HEK293 (cell line): ENCODE data around the gene PDLIM5.
A peak's percentile ranks its signal among the peaks of the same experiment; 100 is the strongest.

Experiments
- KLF7 ChIP-seq: fragments of 450-650 bp; formaldehyde crosslinking; IDR thresholded peaks from 2 replicates; pipeline ENCODE4 v1.5.1; 2016; ENCODE audit warnings: missing biosample characterization, missing genetic modification characterization, borderline replicate concordance
- MZF1 ChIP-seq: fragments of 450-650 bp; formaldehyde crosslinking; IDR thresholded peaks from 2 replicates; pipeline ENCODE4 v1.5.1; 2017; ENCODE audit warnings: missing biosample characterization, missing genetic modification characterization, borderline replicate concordance
- SCRT2 ChIP-seq: fragments of 450-650 bp; formaldehyde crosslinking; IDR thresholded peaks from 2 replicates; pipeline ENCODE4 v1.5.1; 2016; ENCODE audit warnings: missing biosample characterization, missing genetic modification characterization
- SP2 ChIP-seq: fragments of 450-650 bp; formaldehyde crosslinking; IDR thresholded peaks from 2 replicates; pipeline ENCODE4 v1.5.1; 2016; ENCODE audit warnings: missing biosample characterization, missing genetic modification characterization
- SP7 ChIP-seq: fragments of 450-650 bp; formaldehyde crosslinking; IDR thresholded peaks from 2 replicates; pipeline ENCODE4 v1.5.1; 2016; ENCODE audit warnings: missing biosample characterization, missing genetic modification characterization
- ZBTB20 ChIP-seq: fragments of 450-650 bp; formaldehyde crosslinking; IDR thresholded peaks from 2 replicates; pipeline ENCODE4 v1.5.1; 2016; ENCODE audit warnings: missing biosample characterization, missing genetic modification characterization
- ZBTB48 ChIP-seq: fragments of 450-650 bp; formaldehyde crosslinking; IDR thresholded peaks from 2 replicates; pipeline ENCODE4 v1.5.1; 2016; ENCODE audit warnings: missing biosample characterization, missing genetic modification characterization
- ZEB2 ChIP-seq: fragments of 450-650 bp; formaldehyde crosslinking; IDR thresholded peaks from 2 replicates; pipeline ENCODE4 v1.5.1; 2016; ENCODE audit warnings: missing biosample characterization, missing genetic modification characterization
- ZFP41 ChIP-seq: fragments of 450-650 bp; formaldehyde crosslinking; IDR thresholded peaks from 2 replicates; pipeline ENCODE4 v1.5.1; 2016; ENCODE audit warnings: missing biosample characterization, missing genetic modification characterization, borderline replicate concordance
- ZFP69B ChIP-seq: fragments of 450-650 bp; formaldehyde crosslinking; IDR thresholded peaks from 2 replicates; pipeline ENCODE4 v1.5.1; 2016; ENCODE audit warnings: missing biosample characterization, missing genetic modification characterization
- ZNF114 ChIP-seq: fragments of 450-650 bp; formaldehyde crosslinking; IDR thresholded peaks from 2 replicates; pipeline ENCODE4 v1.5.0; 2017; ENCODE audit warnings: missing biosample characterization, missing genetic modification characterization
- ZNF23 ChIP-seq: fragments of 450-650 bp; formaldehyde crosslinking; IDR thresholded peaks from 2 replicates; pipeline ENCODE4 v1.5.1; 2016; ENCODE audit warnings: missing biosample characterization, missing genetic modification characterization, borderline replicate concordance
- ZNF266 ChIP-seq: fragments of 450-650 bp; formaldehyde crosslinking; IDR thresholded peaks from 2 replicates; pipeline ENCODE4 v1.5.1; 2016; ENCODE audit warnings: missing biosample characterization, missing genetic modification characterization, low read depth
- ZNF404 ChIP-seq: fragments of 450-650 bp; formaldehyde crosslinking; IDR thresholded peaks from 2 replicates; pipeline ENCODE4 v1.5.1; 2017; ENCODE audit warnings: missing biosample characterization, missing genetic modification characterization
- ZNF416 ChIP-seq: fragments of 450-650 bp; formaldehyde crosslinking; IDR thresholded peaks from 2 replicates; pipeline ENCODE4 v1.5.1; 2016; ENCODE audit warnings: missing biosample characterization, missing genetic modification characterization
- ZNF473 ChIP-seq: fragments of 450-650 bp; formaldehyde crosslinking; IDR thresholded peaks from 2 replicates; pipeline ENCODE4 v1.5.1; 2017; ENCODE audit warnings: missing biosample characterization, missing genetic modification characterization
- ZNF529 ChIP-seq: fragments of 450-650 bp; formaldehyde crosslinking; IDR thresholded peaks from 2 replicates; pipeline ENCODE4 v1.5.1; 2017; ENCODE audit warnings: missing genetic modification characterization, missing biosample characterization; ENCODE audit not compliant: insufficient replicate concordance
- ZNF629 ChIP-seq: fragments of 450-650 bp; formaldehyde crosslinking; IDR thresholded peaks from 2 replicates; pipeline ENCODE4 v1.5.1; 2017; ENCODE audit warnings: missing biosample characterization, missing genetic modification characterization
- ZNF670 ChIP-seq: fragments of 450-650 bp; formaldehyde crosslinking; IDR thresholded peaks from 2 replicates; pipeline ENCODE4 v1.5.1; 2016; ENCODE audit warnings: missing biosample characterization, missing genetic modification characterization, low read depth
- ZNF701 ChIP-seq: fragments of 450-650 bp; formaldehyde crosslinking; IDR thresholded peaks from 2 replicates; pipeline ENCODE4 v1.5.1; 2016; ENCODE audit warnings: missing biosample characterization, missing genetic modification characterization
- ZNF792 ChIP-seq: fragments of 450-650 bp; formaldehyde crosslinking; IDR thresholded peaks from 2 replicates; pipeline ENCODE4 v1.5.1; 2016; ENCODE audit warnings: missing biosample characterization, missing genetic modification characterization
- ZNF830 ChIP-seq: fragments of 450-650 bp; IDR thresholded peaks from 2 replicates; pipeline ENCODE4 v1.5.0; 2018; ENCODE audit warnings: missing biosample characterization, missing genetic modification characterization, low read depth, mild to moderate bottlenecking, moderate library complexity
- ZXDB ChIP-seq: fragments of 450-650 bp; formaldehyde crosslinking; IDR thresholded peaks from 2 replicates; pipeline ENCODE4 v1.5.1; 2016; ENCODE audit warnings: missing biosample characterization, missing genetic modification characterization
- TF ChIP-seq, protein P1 (sequence below): fragments of 450-650 bp; formaldehyde crosslinking; IDR thresholded peaks from 2 replicates; pipeline ENCODE4; 2016; ENCODE audit warnings: missing biosample characterization, missing genetic modification characterization
- TF ChIP-seq, protein P2 (sequence below): fragments of 450-650 bp; formaldehyde crosslinking; IDR thresholded peaks from 2 replicates; pipeline ENCODE4 v1.5.1; 2016; ENCODE audit warnings: missing biosample characterization, missing genetic modification characterization
- TF ChIP-seq, protein P3 (sequence below): fragments of 450-650 bp; formaldehyde crosslinking; IDR thresholded peaks from 2 replicates; pipeline ENCODE4 v1.5.1; 2016; ENCODE audit warnings: missing biosample characterization, missing genetic modification characterization
- TF ChIP-seq, protein P4 (sequence below): fragments of 450-650 bp; formaldehyde crosslinking; IDR thresholded peaks from 2 replicates; pipeline ENCODE4 v1.5.1; 2016; ENCODE audit warnings: missing biosample characterization, missing genetic modification characterization
- TF ChIP-seq, protein P5 (sequence below): fragments of 450-650 bp; formaldehyde crosslinking; IDR thresholded peaks from 2 replicates; pipeline ENCODE4 v1.5.1; 2016; ENCODE audit warnings: missing biosample characterization, missing genetic modification characterization, low read depth
- TF ChIP-seq, protein P6 (sequence below): fragments of 450-650 bp; formaldehyde crosslinking; IDR thresholded peaks from 2 replicates; pipeline ENCODE4 v1.5.1; 2017; ENCODE audit warnings: missing biosample characterization, missing genetic modification characterization

Gene PDLIM5

DNA sequence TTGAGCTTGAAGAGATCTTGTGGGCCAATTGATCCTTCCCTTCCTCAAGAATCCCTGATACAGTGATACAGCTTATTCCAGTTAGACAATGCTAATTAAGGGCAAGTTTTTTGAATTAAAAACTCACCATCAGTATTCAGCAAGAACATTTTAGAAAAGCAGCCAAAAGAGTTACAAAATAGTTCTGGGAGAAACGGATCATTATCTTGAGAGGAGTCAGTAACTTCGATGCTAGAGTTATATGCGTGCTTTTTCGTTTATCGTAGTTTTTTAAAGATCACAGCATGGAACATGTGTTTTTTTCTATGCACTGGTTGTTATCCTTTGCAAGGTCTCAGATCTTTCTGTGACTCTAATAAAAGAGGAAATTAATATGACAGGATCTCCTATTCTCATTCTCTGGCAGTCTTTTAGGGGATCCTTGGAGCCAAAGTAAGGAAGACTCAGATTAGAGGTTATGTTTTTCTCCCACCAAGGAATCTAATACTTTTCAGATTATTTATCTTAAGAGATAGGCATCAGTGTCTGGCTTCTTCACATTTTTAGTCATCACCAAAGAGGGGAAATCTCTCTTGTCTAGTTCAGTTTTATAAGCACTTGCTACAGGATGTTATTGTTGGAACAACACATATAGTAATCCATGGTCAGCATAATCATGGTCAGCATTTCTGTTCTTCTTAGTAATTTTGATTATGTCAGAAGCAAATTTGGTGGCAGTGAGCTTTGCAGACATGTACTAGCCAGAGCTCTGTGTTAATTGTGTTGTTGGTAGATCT, 109.7 kb downstream of the PDLIM5 start (continued):
- TF ChIP-seq ZNF114, result no peak
- TF ChIP-seq ZXDB, result peak; percentile 64
- no peak for TF ChIP-seq ZNF416 (tag by site-specific recombination)
- TF ChIP-seq ZNF266, result no peak
- TF ChIP-seq ZNF473 (tag by site-specific recombination), result no peak
- TF ChIP-seq, protein P1, sequence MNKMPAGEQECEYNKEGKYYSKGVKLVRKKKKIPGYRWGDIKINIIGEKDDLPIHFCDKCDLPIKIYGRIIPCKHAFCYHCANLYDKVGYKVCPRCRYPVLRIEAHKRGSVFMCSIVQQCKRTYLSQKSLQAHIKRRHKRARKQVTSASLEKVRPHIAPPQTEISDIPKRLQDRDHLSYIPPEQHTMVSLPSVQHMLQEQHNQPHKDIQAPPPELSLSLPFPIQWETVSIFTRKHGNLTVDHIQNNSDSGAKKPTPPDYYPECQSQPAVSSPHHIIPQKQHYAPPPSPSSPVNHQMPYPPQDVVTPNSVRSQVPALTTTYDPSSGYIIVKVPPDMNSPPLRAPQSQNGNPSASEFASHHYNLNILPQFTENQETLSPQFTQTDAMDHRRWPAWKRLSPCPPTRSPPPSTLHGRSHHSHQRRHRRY (tag by site-specific recombination), result no peak
- TF ChIP-seq, protein P2, sequence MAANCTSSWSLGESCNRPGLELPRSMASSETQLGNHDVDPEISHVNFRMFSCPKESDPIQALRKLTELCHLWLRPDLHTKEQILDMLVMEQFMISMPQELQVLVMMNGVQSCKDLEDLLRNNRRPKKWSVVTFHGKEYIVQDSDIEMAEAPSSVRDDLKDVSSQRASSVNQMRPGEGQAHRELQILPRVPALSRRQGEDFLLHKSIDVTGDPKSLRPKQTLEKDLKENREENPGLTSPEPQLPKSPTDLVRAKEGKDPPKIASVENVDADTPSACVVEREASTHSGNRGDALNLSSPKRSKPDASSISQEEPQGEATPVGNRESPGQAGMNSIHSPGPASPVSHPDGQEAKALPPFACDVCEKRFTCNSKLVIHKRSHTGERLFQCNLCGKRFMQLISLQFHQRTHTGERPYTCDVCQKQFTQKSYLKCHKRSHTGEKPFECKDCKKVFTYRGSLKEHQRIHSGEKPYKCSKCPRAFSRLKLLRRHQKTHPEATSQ, result no peak
- no peak for TF ChIP-seq ZNF830 (tag by site-specific recombination)
- TF ChIP-seq, protein P3, sequence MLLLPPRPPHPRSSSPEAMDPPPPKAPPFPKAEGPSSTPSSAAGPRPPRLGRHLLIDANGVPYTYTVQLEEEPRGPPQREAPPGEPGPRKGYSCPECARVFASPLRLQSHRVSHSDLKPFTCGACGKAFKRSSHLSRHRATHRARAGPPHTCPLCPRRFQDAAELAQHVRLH (tag by site-specific recombination), result no peak
- TF ChIP-seq KLF7 (tag by site-specific recombination), result no peak
- no peak for TF ChIP-seq ZNF792
- no peak for TF ChIP-seq ZNF529
- TF ChIP-seq ZBTB20, result peak; percentile 46; the same call in 1 of the 2 replicates
- TF ChIP-seq, protein P4, sequence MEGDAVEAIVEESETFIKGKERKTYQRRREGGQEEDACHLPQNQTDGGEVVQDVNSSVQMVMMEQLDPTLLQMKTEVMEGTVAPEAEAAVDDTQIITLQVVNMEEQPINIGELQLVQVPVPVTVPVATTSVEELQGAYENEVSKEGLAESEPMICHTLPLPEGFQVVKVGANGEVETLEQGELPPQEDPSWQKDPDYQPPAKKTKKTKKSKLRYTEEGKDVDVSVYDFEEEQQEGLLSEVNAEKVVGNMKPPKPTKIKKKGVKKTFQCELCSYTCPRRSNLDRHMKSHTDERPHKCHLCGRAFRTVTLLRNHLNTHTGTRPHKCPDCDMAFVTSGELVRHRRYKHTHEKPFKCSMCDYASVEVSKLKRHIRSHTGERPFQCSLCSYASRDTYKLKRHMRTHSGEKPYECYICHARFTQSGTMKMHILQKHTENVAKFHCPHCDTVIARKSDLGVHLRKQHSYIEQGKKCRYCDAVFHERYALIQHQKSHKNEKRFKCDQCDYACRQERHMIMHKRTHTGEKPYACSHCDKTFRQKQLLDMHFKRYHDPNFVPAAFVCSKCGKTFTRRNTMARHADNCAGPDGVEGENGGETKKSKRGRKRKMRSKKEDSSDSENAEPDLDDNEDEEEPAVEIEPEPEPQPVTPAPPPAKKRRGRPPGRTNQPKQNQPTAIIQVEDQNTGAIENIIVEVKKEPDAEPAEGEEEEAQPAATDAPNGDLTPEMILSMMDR (tag by site-specific recombination), result no peak
- no peak for TF ChIP-seq ZFP69B (tag by site-specific recombination)
- TF ChIP-seq ZNF23 (tag by site-specific recombination), result no peak
- TF ChIP-seq SP7, result 0 out of 2 replicates have a peak, but pooled peaks have one; percentile 13
- no peak for TF ChIP-seq ZNF701 (tag by site-specific recombination)
- no peak for TF ChIP-seq ZNF670 (tag by site-specific recombination)
- TF ChIP-seq, protein P5, sequence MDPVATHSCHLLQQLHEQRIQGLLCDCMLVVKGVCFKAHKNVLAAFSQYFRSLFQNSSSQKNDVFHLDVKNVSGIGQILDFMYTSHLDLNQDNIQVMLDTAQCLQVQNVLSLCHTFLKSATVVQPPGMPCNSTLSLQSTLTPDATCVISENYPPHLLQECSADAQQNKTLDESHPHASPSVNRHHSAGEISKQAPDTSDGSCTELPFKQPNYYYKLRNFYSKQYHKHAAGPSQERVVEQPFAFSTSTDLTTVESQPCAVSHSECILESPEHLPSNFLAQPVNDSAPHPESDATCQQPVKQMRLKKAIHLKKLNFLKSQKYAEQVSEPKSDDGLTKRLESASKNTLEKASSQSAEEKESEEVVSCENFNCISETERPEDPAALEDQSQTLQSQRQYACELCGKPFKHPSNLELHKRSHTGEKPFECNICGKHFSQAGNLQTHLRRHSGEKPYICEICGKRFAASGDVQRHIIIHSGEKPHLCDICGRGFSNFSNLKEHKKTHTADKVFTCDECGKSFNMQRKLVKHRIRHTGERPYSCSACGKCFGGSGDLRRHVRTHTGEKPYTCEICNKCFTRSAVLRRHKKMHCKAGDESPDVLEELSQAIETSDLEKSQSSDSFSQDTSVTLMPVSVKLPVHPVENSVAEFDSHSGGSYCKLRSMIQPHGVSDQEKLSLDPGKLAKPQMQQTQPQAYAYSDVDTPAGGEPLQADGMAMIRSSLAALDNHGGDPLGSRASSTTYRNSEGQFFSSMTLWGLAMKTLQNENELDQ (tag by site-specific recombination), result no peak
- TF ChIP-seq, protein P6, sequence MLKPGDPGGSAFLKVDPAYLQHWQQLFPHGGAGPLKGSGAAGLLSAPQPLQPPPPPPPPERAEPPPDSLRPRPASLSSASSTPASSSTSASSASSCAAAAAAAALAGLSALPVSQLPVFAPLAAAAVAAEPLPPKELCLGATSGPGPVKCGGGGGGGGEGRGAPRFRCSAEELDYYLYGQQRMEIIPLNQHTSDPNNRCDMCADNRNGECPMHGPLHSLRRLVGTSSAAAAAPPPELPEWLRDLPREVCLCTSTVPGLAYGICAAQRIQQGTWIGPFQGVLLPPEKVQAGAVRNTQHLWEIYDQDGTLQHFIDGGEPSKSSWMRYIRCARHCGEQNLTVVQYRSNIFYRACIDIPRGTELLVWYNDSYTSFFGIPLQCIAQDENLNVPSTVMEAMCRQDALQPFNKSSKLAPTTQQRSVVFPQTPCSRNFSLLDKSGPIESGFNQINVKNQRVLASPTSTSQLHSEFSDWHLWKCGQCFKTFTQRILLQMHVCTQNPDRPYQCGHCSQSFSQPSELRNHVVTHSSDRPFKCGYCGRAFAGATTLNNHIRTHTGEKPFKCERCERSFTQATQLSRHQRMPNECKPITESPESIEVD (tag by site-specific recombination), result peak; percentile 47
- TF ChIP-seq ZBTB48 (tag by site-specific recombination), result no peak
- TF ChIP-seq ZEB2 (tag by site-specific recombination), result peak; percentile 50; the same call in 1 of the 2 replicates
- no peak for TF ChIP-seq MZF1
- TF ChIP-seq ZNF629, result peak; percentile 59
- TF ChIP-seq ZNF404 (tag by site-specific recombination), result no peak
- TF ChIP-seq SCRT2 (tag by site-specific recombination), result no peak
- no peak for TF ChIP-seq ZFP41 (tag by site-specific recombination)
- TF ChIP-seq SP2 (tag by site-specific recombination), result no peak
